CD4-positive, alpha-beta T cell treated with Interleukin-6 for 4 hours (primary cell): ENCODE data around the gene IFNA14.
"Not testable (repeated sequence)": the region's sequence is repeated elsewhere in the genome, so short reads cannot be mapped to it uniquely, and the experiment has no call there.

Experiments
- DNase-seq: peaks from one replicate; pipeline ENCODE4 v3.0.0-alpha.2; 2020; ENCODE audit warnings: mixed read lengths

The IFNA14 gene

GRCh38 chr9:21213411-21214326 is 26.1 kb downstream of the IFNA14 start:
- DNase-seq = not testable (repeated sequence)

- DNase-seq = not testable (repeated sequence)
Observed at GRCh38 chr9:21212160-21212559, 27.6 kb downstream of the IFNA14 start.

- not testable (repeated sequence) for DNase-seq
Observed at GRCh38 chr9:21210782-21211181, 29.0 kb downstream of the IFNA14 start.

- DNase-seq = no peak
Observed at GRCh38 chr9:21210311-21210710, 29.5 kb downstream of the IFNA14 start.

GRCh38 chr9:21207043-21207442 is 32.8 kb downstream of the IFNA14 start, which contains the start of gene IFNA10:
IFNA10 (minus strand) TSS chr9:21207143; CDS start chr9:21207097, 46 bp downstream.
- DNase-seq = not testable (repeated sequence)

- DNase-seq = no peak
Observed at GRCh38 chr9:21205204-21205603, 34.6 kb downstream of the IFNA14 start.

GRCh38 chr9:21202105-21202504 is 37.7 kb downstream of the IFNA14 start, which contains the start of gene IFNA7:
IFNA7 (minus strand) TSS chr9:21202205; CDS start chr9:21202165, 40 bp downstream.
- not testable (repeated sequence) for DNase-seq

GRCh38 chr9:21194867-21195776 is 44.7 kb downstream of the IFNA14 start:
- peak; percentile 15 for DNase-seq
